WTC11 (cell line): Measurements from ENCODE around the gene EIF4ENIF1. TPM values are rescaled to one million over a fixed set of nuclear protein-coding genes. Genes with fewer than 3 reads are reported as not detected.

Source experiments
- ATAC-seq: fragments of 200-7000 bp; cut with Tn5 transposase; 2 replicates; pipeline ENCODE4 v1.10.0; 2021; ENCODE audit warnings: mild to moderate bottlenecking, moderate library complexity
- CTCF ChIA-PET: fragments of 300-600 bp; sonication (Branson Sonifier 250); formaldehyde crosslinking; loops from one replicate; lab custom pipeline; 2021; ENCODE audit warnings: antibody characterized with exemption; lab: Charles Lee
- POLR2A ChIA-PET: fragments of 350-600 bp; sonication (Branson Sonifier 250); formaldehyde crosslinking; loops from one replicate; lab custom pipeline; 2021; ENCODE audit warnings: antibody characterized with exemption; lab: Charles Lee
- DNase-seq: peaks from one replicate; pipeline ENCODE4 v3.0.0; 2021; ENCODE audit warnings: low spot score
- H3K27ac Mint-ChIP-seq: 2 replicates; pipeline ENCODE4 v1.8.0; 2021; ENCODE audit warnings: mixed read lengths
- H3K27me3 Mint-ChIP-seq: 2 replicates; pipeline ENCODE4 v1.8.0; 2021; ENCODE audit warnings: low read depth, mild to moderate bottlenecking, moderate library complexity, mixed read lengths
- H3K36me3 Mint-ChIP-seq: 2 replicates; pipeline ENCODE4 v1.8.0; 2021; ENCODE audit warnings: mixed read lengths
- H3K4me1 Mint-ChIP-seq: 2 replicates; pipeline ENCODE4 v1.8.0; 2022; ENCODE audit warnings: mixed read lengths
- H3K4me3 Mint-ChIP-seq: 2 replicates; pipeline ENCODE4 v1.8.0; 2021; ENCODE audit warnings: mild to moderate bottlenecking, moderate library complexity, mixed read lengths
- H3K9me3 Mint-ChIP-seq: 2 replicates; pipeline ENCODE4 v1.8.0; 2021; ENCODE audit warnings: mixed read lengths
- ERG ChIP-seq: fragments of 250-450 bp; sonication (Bioruptor Pico); IDR thresholded peaks from 2 replicates; pipeline ENCODE4 v1.8.0; 2021; ENCODE audit warnings: mild to moderate bottlenecking
- ESRRA ChIP-seq: sonication (generic); formaldehyde crosslinking; IDR thresholded peaks from 2 replicates; pipeline ENCODE4 v1.8.1; 2022; ENCODE audit warnings: mild to moderate bottlenecking, missing genetic modification reagents, borderline replicate concordance
- FOXJ3 ChIP-seq: sonication (generic); formaldehyde crosslinking; IDR thresholded peaks from 2 replicates; pipeline ENCODE4 v1.9.0; 2021; ENCODE audit warnings: missing genetic modification reagents, mild to moderate bottlenecking, borderline replicate concordance
- FOXP4 ChIP-seq: sonication (generic); formaldehyde crosslinking; IDR thresholded peaks from 2 replicates; pipeline ENCODE4 v1.8.0; 2022; ENCODE audit warnings: mild to moderate bottlenecking, missing genetic modification reagents
- HMGXB4 ChIP-seq: sonication (generic); formaldehyde crosslinking; IDR thresholded peaks from 2 replicates; pipeline ENCODE4 v1.8.1; 2023; ENCODE audit warnings: mild to moderate bottlenecking, moderate library complexity, missing genetic modification reagents
- MAX ChIP-seq: sonication (generic); formaldehyde crosslinking; IDR thresholded peaks from 2 replicates; pipeline ENCODE4 v1.8.0; 2022; ENCODE audit warnings: mild to moderate bottlenecking, missing genetic modification reagents
- OVOL2 ChIP-seq: fragments of 250-450 bp; sonication (Bioruptor Pico); IDR thresholded peaks from 2 replicates; pipeline ENCODE4 v1.9.0; 2021; ENCODE audit warnings: mild to moderate bottlenecking, borderline replicate concordance
- PRDM15 ChIP-seq: sonication (generic); formaldehyde crosslinking; IDR thresholded peaks from 2 replicates; pipeline ENCODE4 v1.8.0; 2022; ENCODE audit warnings: missing genetic modification reagents
- PREB ChIP-seq: sonication (generic); formaldehyde crosslinking; IDR thresholded peaks from 2 replicates; pipeline ENCODE4 v1.8.1; 2022; ENCODE audit warnings: mild to moderate bottlenecking, missing genetic modification reagents, moderate library complexity, borderline replicate concordance
- SP1 ChIP-seq: sonication (generic); formaldehyde crosslinking; conservative IDR thresholded peaks from 2 replicates; pipeline ENCODE4 v1.8.1; 2022; ENCODE audit warnings: missing genetic modification reagents
- STAT6 ChIP-seq: sonication (generic); formaldehyde crosslinking; conservative IDR thresholded peaks from 2 replicates; pipeline ENCODE4 v1.8.1; 2023; ENCODE audit warnings: mild to moderate bottlenecking, low read depth, missing genetic modification reagents, moderate library complexity
- TEAD1 ChIP-seq: sonication (generic); formaldehyde crosslinking; IDR thresholded peaks from 2 replicates; pipeline ENCODE4 v1.8.0; 2022; ENCODE audit warnings: mild to moderate bottlenecking, missing genetic modification reagents
- ZBTB21 ChIP-seq: sonication (generic); formaldehyde crosslinking; IDR thresholded peaks from 2 replicates; pipeline ENCODE4 v1.8.1; 2023; ENCODE audit warnings: mild to moderate bottlenecking, missing genetic modification reagents, borderline replicate concordance
- ZNF138 ChIP-seq: sonication (generic); formaldehyde crosslinking; conservative IDR thresholded peaks from 2 replicates; pipeline ENCODE4 v1.8.1; 2022; ENCODE audit warnings: mild to moderate bottlenecking, moderate library complexity, missing genetic modification reagents
- ZNF396 ChIP-seq: fragments of 250-450 bp; sonication (Bioruptor Pico); IDR thresholded peaks from 2 replicates; pipeline ENCODE4 v1.8.0; 2021; ENCODE audit warnings: mild to moderate bottlenecking, moderate library complexity, borderline replicate concordance
- ZNF671 ChIP-seq: fragments of 250-450 bp; sonication (Bioruptor Pico); IDR thresholded peaks from 2 replicates; pipeline ENCODE4 v1.8.0; 2021; ENCODE audit warnings: mild to moderate bottlenecking
- total RNA-seq: library from RNA; stranded (reverse); gene quantifications from 3 replicates; pipeline ENCODE4 v1.2.3, GENCODE V29; 2021

Gene EIF4ENIF1
- total RNA-seq, 1 experiment from 2014 or later, result 22.8 TPM

GRCh38 chr22:31448382-31448781 lies 41.3 kb downstream of the EIF4ENIF1 start (continued):
- no peak for TF ChIP-seq PRDM15 (CRISPR knock-in tag)

- Mint-ChIP-seq H3K27me3 (no peaks in the 10 kb centered on the region), H3K36me3 (peaks cover 12% of the 10 kb centered on the region), H3K4me1 (no peaks in the 10 kb centered on the region), H3K9me3 (no peaks in the 10 kb centered on the region), H3K27ac (no peak overlapping the region), H3K4me3 (no peak overlapping the region)
- ChIA-PET POLR2A (interaction anchor here (1.3 kb wide), 1 partner anchor 10 kb away, joined by 3 read pairs; no protein-coding TSS in a partner anchor), CTCF (no interaction called here)
- ATAC-seq, result no peak
- no peak for TF ChIP-seq TEAD1 (CRISPR knock-in tag)
- no peak for TF ChIP-seq PREB (CRISPR knock-in tag)
- TF ChIP-seq HMGXB4, result no peak
- no peak for TF ChIP-seq ZNF671 (CRISPR knock-in tag)
- no peak for TF ChIP-seq FOXP4
- no peak for TF ChIP-seq ESRRA (CRISPR knock-in tag)
- no peak for TF ChIP-seq ZNF138 (CRISPR knock-in tag)
- TF ChIP-seq SP1, result no peak
- no peak for TF ChIP-seq MAX
- no peak for TF ChIP-seq ZNF396 (CRISPR knock-in tag)
- TF ChIP-seq OVOL2 (CRISPR knock-in tag), result no peak
- no peak for TF ChIP-seq ERG (CRISPR knock-in tag)
- no peak for TF ChIP-seq ZBTB21 (CRISPR knock-in tag)
- DNase-seq, result no peak
Observed at GRCh38 chr22:31447337-31447736, 42.3 kb downstream of the EIF4ENIF1 start.

GRCh38 chr22:31446767-31447166 lies 42.9 kb downstream of the EIF4ENIF1 start:
- Mint-ChIP-seq H3K27ac (no peak overlapping the region), H3K27me3 (no peaks in the 10 kb centered on the region), H3K4me1 (no peaks in the 10 kb centered on the region), H3K9me3 (no peaks in the 10 kb centered on the region), H3K36me3 (peaks cover 17% of the 10 kb centered on the region), H3K4me3 (no peak overlapping the region)
- CTCF ChIA-PET, result no interaction called here
- POLR2A ChIA-PET, result no interaction called here
- DNase-seq (no peak), ATAC-seq (no peak)
- no peak for TF ChIP-seq PRDM15 (CRISPR knock-in tag)
- TF ChIP-seq FOXJ3 (CRISPR knock-in tag), result no peak
- no peak for TF ChIP-seq STAT6 (CRISPR knock-in tag)
